HG02642 (cell line): ENCODE results near the gene RGS17.
"Not testable (repeated sequence)": the region's sequence is repeated elsewhere in the genome, so short reads cannot be mapped to it uniquely, and the experiment has no call there.

Source experiments
- ATAC-seq: cut with Tn5 transposase; IDR thresholded peaks from one replicate; pipeline ENCODE4 v1.9.1; 2021; ENCODE audit warnings: mild to moderate bottlenecking; ENCODE audit not compliant: unreplicated experiment, poor library complexity

Gene RGS17

DNA sequence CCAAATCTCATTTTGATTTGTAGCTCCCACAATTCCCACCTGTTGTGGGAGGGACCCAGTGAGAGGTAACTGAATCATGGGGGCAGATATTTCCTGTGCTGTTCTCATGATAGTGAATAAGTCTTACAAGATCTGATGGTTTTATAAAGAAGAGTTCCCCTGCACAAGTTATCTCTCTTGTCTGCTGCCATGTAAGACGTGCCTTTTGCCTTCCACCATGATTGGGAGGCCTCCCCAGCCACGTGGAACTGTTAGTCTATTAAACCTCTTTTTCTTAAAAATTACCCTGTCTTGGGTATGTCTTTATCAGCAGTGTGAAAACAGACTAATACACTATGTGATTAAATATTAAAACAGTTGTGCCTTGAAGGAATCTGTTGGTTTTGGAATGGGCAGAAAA lies 131.5 kb downstream of the RGS17 start:
- ATAC-seq, result not testable (repeated sequence)

DNA sequence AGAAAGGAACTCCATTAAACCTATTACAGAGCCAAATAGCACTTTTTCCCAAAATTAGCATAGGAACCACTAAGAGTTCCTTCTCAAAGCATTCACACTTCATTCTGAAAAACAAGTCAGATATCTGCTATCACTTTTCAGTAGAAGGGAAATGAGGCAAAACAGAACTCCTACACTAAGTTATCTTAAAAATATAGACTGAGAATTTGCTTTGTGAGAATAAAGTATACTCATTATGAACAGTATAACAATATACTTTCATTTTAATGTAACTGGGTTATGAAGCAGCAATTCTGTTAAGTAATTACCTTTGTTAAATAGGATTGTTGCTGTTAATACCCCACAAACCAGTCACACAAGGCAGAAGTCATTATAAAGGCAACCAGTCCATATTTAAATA lies 137.2 kb downstream of the RGS17 start:
- no peak for ATAC-seq

DNA sequence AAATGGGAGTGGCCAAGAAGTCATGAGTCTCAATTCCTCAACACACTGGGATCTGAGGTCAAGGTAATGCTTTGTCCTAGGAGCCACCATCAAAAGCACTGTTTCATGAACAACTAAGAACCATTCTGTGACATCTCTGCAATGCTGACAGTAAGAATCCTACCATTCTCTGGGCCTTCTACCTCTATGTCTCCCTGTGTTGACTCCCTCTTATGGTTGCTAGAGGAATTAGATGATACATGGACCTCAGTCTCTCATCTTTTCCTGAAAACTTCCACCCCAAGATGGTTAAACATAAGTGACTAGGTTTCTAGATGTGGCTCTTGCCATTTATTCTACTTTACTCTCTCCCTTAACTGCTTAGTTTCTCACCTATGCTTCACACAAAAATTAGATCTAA lies 137.7 kb downstream of the RGS17 start:
- ATAC-seq, result peak; percentile 37

DNA sequence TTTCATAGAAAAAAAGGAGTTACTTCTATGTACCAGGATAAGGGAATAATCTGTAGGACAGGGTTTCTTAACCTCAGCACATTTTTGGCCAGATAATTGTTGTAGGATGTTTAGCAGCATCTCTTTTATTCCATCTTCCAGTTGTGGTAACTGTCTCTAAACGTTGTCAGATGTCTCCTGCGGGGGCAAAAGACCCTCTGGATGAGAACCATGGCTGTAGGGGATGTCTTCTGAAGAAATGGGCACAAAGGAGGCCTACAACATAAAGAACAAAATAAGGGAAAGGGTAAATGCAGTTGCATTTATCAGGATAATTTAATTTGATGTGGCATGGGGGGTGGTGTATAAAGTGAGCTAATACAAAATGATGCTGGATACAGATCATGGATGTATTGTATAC lies 144.1 kb downstream of the RGS17 start:
- no peak for ATAC-seq

DNA sequence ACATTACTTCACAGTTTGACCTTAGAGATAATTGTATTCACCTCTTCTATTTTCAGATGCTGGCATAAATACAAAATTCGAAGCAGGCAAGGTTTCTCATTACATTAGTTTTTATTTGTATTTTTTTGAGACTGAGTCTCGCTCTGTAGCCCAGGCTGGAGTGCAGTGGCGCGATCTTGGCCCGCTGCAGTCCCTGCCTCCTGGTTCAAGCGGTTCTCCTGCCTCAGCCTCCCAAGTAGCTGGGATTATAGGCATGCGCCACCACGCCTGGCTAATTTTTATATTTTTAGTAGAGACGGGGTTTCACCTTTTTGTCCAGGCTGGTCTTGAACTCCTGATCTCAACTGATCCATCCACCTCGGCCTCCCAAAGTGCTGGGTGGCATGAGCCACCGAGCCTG lies 145.8 kb downstream of the RGS17 start:
- ATAC-seq, result not testable (repeated sequence)

DNA sequence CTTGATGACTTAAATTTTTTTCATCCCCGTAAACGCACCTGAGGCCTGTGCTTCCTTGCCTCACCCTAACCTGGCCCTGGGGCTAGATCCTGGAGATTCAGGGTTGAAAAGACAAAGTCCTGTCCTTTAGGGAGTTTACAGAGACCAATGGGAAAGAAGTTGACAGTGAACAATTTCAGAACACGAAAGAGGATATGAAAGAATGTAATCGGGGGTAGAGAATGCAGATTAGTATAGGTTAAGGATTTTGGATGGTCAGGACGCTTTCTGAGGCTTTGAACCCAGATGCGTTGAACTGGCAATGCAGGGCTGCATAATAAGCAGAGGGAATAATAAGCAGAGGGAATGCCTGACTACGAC lies 146.6 kb downstream of the RGS17 start:
- ATAC-seq, result peak; percentile 22

DNA sequence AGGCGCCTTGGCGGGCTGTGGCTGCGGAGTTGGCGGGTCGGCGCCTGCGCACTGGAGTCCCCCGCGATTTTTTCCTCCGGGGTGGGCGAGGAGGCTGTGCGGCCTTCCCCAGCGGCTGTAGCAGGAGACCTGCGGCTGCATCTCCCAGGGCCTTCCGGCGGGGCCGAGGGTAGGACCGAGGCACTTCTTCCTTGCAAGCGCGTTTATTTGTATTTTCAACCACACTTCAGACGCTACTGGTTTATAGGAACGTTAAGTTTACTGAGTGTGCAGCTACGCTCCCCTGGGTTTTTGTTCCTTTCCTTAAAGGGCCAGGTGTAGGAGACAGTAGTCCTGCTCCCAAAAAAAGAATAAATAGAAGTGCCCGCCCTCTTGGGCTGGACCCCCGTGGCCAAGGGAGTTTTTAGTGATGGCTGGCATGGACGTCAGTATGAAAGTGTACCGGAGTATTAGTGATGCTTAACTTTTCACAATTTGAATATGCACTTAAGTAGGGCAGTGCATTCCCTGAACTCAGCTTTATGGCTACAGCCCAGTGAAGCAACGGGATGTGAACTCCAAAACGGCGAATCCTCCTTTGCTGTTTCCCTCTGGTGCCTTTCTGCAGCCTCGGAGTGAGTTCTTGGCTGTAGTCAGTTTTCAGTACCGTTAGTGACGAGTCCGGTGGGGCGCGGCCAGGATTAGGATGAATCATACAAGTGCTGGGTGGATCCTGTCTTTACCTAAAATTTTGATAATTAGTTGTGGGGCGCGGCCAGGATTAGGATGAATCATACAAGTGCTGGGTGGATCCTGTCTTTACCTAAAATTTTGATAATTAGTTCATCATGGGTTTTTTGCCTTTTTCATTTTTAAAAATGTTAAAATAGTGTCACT lies 147.2 kb downstream of the RGS17 start:
- ATAC-seq, result peak; percentile 22

DNA sequence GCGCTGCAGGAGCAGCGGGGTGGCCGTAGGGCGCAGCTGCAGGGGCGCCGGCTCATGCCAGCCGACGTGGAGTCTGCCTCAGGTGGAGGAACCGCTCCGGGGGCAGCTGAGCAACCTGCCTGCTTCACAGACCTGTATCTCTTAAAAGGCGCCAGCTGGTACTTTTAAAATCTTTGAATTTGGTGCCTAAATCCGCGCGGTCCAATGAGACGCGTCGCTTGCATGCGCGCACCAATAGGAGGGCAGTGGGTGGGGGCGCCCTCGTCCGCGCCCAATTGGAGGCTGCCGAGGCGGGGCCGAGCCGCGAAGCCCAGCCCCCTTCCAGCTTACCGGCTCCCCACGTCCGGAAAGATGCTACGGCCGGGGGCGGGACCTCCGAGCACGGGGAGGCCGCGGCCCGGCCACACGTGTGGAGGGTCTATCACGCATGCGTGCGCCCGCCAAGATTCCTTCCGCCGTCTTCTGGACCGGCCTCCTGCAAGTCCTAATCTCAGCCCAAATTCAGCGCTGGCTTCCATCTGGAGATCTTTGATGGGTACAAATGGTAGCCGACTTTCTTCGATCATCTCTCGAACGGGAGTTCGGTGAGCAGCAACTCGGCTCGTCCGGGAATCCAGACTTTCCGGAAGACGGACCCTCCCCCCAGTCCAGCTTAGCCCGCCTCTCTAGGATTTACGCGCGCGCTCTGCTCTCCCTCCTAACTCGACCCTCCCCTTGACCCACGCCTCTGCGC lies 148.0 kb downstream of the RGS17 start, which contains the start of gene FBXO5:
Gene FBXO5, minus strand, starts transcription at position 138 of the 733 bp plus-strand sequence. Its CDS starts 82 bp downstream, at position 56.
- peak; percentile 86 for ATAC-seq

DNA sequence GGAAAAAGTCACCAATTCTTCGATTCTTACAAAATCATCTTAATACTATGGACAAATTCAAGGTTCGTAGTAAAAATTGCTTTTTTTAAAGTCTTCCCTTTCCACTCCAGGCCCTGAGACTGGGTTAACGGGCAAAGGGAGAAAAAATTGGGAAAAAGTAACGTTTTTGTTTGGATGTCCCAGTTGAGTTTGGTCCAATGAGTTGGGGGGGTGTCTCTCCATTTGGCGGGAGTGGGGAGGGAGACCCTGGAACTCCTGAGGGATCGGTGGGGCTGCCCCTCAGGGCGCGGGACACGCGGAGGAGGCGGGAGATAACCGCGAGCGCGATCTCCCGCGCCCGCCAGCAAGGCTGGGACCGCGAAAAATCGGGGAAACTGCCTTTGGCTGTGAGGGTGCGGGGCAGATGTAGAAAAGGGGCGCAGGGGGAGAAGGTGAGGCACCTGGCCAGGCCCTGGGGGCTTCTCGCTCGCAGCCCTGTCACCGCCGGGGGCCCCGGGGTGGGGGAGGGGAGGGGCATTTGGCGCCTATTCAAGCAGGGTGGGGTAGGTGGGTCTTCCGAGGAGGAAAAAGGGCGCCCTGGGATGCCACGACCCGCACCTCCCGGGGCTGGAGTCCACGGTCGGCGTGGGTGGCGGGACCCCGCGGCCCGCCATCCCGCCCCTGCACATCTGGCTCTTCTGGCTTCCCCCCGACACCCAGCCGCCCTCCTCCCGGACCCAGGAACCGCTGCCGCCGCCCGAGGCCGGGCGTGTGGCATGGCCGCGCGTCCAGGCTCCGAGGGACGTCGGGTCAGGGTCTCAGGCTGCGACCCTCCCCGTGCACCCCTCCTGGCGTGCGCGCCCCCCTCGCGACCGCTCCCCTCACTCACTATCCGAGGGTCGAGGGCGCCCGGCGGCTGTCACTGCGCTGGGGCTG lies 148.8 kb downstream of the RGS17 start:
- peak; percentile 1 for ATAC-seq

DNA sequence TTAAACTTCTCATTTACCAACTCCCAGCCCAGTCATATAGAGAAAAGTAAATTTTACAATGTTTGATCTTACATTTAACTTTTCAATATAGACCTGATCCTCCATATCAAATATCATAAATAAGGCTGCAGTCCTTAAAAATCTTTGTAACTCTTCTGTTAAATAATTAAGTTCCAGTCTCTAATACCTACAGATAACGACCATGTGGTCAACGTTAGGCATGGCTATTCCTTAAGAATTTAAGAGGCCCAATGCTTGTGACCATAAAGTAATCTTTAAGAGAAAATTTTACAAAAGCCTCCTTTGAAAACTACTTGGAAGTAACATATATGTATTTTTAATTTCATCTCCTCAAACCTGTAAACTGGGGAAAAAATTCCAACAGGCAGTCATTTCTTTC lies 149.9 kb downstream of the RGS17 start:
- no peak for ATAC-seq

DNA sequence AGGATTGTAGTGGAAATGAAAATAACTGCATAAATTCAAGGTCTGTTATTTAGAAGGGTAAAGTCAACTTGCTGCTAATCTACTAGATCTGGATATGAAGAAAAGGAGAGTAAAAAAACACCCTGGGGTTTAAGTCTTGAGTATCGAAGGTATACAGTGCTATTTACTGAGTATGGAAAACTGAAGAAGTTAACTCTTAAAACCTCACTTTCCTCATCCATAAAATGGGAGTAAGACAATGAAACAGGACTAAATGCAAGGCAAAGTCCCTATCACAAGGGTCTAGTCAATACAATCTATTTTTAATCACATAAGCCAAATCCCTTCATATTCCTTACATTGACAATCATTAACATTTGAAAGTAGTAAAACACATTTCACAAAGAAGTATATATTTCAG lies 150.4 kb downstream of the RGS17 start:
- no peak for ATAC-seq

DNA sequence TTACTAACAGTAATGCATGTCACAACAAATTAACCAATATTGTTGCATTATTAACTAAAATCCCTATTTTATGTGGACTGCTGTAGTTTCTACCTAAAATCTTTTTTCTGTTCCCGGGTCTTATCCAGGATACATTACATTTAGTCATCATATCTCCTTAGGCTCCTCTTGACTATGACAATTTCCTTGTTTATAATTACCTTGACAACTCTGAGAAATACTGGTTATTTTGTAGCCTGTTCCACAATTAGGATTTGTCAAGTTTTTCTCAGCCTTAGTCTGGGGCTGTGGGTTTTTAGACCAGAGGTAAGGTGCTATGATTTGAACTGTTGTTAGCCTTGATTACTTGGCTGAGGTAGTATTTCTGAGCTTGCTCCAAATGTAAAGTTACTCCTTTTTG lies 152.0 kb downstream of the RGS17 start:
- no peak for ATAC-seq

DNA sequence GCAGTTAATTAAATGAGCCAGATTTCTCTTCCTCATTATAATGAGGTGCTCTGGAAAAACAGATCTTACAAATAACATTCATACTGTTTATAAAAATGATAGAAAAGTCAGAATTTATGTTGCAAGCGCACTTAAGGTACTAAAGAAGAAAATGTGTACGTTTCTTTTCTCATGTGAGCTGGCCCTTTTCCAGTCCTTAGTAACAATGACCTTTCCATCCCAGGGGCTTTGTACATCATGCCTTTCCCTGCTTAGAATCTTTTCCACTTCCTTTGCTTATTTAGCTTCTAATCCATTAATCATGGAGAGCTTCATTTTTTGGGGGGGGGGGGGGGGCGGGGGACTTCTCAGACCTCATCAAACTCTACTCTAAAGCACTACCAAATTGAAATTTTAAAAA lies 153.0 kb downstream of the RGS17 start:
- ATAC-seq, result no peak

DNA sequence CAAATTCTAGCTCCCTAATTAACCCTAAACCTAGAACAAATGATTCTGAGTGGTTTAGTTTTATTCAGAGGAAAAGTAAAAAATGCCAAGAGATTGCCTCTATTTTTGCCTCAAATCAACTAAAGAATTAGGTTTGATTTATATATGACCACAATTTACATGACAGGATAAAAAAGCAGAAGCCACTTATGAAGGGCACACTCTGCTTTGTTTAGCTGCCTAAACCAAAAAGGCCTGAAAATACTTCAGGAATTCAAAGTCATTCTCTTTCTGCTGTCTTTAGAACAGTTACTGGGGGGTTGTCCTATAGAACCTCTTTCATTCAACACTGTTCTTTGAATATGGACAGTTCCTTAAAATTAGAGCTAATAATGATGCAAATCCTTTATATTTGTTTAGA lies 153.5 kb downstream of the RGS17 start:
- ATAC-seq, result no peak

DNA sequence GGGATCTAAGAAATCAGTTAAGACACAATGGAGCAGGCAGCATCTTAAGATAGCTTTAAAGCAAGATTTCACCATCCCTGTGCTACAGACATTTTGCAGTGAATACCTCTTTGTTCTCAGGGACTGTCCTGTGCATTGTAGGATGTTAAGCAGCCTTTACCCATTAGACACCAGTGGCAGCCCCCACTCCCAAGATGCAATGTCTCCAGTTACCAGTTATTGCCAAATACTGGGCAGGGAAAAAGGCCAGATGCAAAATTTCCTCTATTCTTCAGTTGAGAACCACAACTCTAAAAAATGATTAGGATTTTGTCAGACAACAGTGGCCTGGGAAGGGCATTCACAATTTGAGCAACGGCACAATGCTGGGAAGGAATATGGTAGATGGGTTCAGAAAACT lies 154.3 kb downstream of the RGS17 start:
- ATAC-seq, result no peak

DNA sequence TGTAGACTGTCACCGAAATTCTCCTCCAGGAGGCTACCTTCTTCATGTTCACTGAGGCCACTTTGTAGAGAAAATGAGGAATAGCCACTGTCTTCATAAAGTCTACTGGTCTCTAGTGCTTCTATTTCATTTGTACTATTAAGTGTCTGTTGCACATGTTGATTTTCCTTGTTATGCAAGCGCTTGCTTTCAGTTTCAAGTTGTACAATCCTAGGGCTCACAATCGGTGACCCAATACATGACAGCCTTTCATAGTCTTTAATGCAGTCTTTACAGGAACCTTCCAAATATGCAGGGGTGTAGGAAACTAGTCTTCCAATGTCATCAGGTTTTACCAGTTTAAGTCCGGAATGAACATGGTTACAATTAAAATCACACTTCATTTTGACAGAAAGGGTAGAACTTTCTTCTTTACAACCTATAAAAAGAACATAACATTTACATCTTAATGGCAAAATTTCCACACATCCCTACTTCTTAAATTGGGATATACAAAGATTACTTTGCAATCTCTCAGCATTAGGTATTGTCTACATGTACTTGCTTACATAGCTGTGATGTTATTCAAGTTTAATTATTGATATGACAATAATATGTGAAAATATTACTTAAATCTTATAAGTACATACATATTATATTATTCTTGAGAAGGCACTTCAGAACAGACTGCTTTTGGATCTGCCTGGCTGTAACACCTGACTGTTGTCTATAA lies 155.7 kb downstream of the RGS17 start:
- peak; percentile 69 for ATAC-seq

DNA sequence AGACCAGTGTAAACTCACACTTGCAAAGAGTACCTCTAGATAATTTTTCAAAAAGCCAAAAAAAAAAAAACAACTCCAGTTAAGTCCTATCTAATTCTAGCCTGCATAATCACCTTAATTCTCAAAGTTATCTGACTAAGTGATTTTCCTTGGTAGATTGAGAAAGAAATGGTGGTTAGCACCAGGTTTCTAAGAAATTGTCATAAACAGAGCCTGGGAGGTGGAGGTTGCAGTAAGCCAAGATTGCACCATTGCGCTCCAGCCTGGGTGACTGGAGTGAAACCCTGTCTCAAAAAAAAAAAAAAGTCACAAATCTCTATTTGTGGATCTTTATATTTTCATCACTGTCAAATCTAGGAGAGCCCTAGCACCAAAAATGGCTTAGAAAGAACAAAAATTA lies 157.2 kb downstream of the RGS17 start:
- ATAC-seq, result no peak

DNA sequence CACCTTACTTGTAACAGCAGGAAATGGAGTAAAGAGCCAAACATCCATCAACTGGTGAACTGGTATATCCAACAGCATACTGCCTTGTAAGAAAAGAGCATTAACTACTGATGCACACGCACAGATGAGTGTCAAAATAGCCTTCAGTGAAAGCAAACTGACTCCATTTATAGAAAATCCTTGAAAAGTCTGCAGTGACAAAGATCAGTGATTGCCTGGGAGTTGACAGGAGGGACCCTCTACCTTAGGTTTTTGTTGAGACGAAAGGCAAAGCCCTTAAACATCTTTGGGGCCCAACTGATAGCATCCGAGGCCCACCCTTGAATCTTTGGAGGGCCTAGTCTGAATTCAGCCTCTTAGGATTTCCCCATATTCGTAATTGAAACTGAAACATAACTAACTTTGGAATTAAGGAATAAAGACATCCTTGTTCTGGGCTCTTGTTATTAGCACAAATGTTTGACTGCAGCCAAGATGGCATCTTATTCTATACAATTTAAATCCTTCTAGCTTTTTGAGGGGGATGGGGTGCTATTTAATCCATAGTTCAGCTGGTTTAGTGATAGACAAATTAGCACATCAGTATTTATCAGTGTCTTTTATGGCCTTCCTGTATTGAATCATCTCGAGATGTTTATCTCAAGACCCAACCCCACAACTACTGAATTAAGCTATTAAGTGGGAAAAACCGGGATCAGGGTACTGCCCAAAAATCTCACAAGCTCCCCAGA lies 161.2 kb downstream of the RGS17 start:
- ATAC-seq, result no peak

DNA sequence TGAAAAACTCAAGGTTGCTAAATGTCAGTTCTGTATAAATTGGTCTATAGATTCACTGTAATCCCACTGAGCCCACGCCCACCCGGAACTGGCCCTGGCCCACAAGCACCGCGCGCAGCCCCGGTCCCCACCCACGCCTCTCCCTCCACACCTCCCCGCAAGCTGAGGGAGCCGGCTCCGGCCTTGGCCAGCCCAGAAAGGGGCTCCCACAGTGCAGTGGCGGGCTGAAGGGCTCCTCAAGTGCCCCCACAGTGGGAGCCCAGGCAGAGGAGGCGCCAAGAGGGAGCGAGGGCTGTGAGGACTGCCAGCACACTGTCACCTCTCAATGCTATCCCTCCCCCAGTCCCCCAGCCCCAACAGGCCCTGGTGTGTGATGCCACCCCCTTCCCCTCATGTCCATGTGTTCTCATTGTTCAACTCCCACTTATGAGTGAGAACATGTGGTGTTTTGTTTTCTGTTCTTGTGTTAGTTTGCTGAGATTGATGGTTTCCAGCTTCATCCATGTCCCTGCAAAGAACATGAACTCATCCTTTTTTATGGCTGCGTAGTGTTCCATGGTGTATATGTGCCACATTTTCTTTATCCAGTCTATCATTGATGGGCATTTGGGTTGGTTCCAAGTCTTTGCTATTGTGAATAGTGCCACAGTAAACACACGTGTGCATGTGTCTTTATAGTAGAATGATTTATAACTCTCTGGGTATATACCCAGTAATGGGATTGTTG lies 164.8 kb downstream of the RGS17 start:
- not testable (repeated sequence) for ATAC-seq
